ENCODE results near the gene TTC16.

DNA sequence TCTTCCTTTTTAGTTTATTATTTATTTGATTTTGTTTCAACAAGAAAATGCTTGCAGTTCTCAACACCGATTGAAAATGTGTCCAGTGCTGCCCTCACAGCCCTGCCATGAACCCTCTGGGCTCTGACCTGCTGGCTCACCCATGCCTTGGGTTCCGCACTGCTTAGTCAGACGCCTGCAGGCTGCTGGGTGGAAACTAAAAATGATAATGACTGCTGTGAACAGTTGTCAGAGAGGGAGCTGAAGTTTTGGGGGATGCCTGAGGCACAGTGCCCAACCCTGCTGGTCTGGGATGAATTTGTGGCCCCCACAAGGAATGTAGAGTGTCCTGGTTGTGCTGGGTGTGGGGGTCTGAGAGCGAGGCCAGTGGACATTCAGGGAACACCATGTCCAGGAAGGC is 31.3 kb upstream of the TTC16 start:
- TF ChIP-seq CTCF (IDR thresholded peaks at IDR 0.05; ENCODE audit: control extremely low read depth in 1 of 3, insufficient read depth in 1 of 3, low read depth in 1 of 3, low read length in 3 of 3) = no peak
- TF ChIP-seq POLR2A (IDR thresholded peaks at IDR 0.05; ENCODE audit: control extremely low read depth in 1 of 2, low read depth in 2 of 2, low read length in 2 of 2) = no peak
- no peak for TF ChIP-seq SIRT6 (IDR thresholded peaks at IDR 0.05; ENCODE audit: low read length)
- no peak for TF ChIP-seq RAD21 (IDR thresholded peaks at IDR 0.05 in 1 of 2, conservative IDR thresholded peaks at IDR 0.05 in 1 of 2; ENCODE audit: low read depth in 2 of 2, low read length in 2 of 2)
- no peak for TF ChIP-seq KDM1A (IDR thresholded peaks at IDR 0.05; ENCODE audit: borderline replicate concordance, low read length)
